Middle frontal gyrus (tissue), 1 donor: ENCODE results near the gene ENGASE.

Source experiments
- DNase-seq: peaks from one replicate; pipeline ENCODE4 v3.0.0-alpha.2; 2015; ENCODE audit warnings: low spot score; ENCODE audit errors: extremely low spot score

The ENGASE gene

GRCh38 chr17:79079421-79080200 lies 5.0 kb downstream of the ENGASE start:
- DNase-seq, result no peak

- no peak for DNase-seq
Measured at GRCh38 chr17:79080349-79080748, 5.7 kb downstream of the ENGASE start.

GRCh38 chr17:79080761-79081290 lies 6.2 kb downstream of the ENGASE start:
- no peak for DNase-seq

- no peak for DNase-seq
Measured at GRCh38 chr17:79081571-79082276, 7.1 kb downstream of the ENGASE start.

GRCh38 chr17:79082311-79083190 lies 7.9 kb downstream of the ENGASE start:
- DNase-seq, result no peak

- DNase-seq, result no peak
Measured at GRCh38 chr17:79083191-79083971, 8.8 kb downstream of the ENGASE start.

GRCh38 chr17:79084291-79085153 lies 9.9 kb downstream of the ENGASE start:
- no peak for DNase-seq

- DNase-seq, result no peak
Measured at GRCh38 chr17:79085154-79085920, 10.7 kb downstream of the ENGASE start.

- DNase-seq, result no peak
Measured at GRCh38 chr17:79085921-79086551, 11.4 kb downstream of the ENGASE start.

- no peak for DNase-seq
Measured at GRCh38 chr17:79086609-79087427, 12.2 kb downstream of the ENGASE start.

GRCh38 chr17:79087428-79088143 lies 13.0 kb downstream of the ENGASE start:
- DNase-seq, result peak; percentile 31

- no peak for DNase-seq
Measured at GRCh38 chr17:79088247-79088996, 13.8 kb downstream of the ENGASE start.

- no peak for DNase-seq
Measured at GRCh38 chr17:79088997-79089328, 14.3 kb downstream of the ENGASE start.

GRCh38 chr17:79089720-79090442 lies 15.3 kb downstream of the ENGASE start:
- no peak for DNase-seq

GRCh38 chr17:79090443-79091225 lies 16.0 kb downstream of the ENGASE start:
- no peak for DNase-seq
